ENCODE measurements around the gene KRTAP4-7.
"Not testable (repeated sequence)": the region's sequence is repeated elsewhere in the genome, so short reads cannot be mapped to it uniquely, and the experiment has no call there.

- not testable (repeated sequence) for TF ChIP-seq CTCF, POLR2A (IDR thresholded peaks at IDR 0.05)
Observed at GRCh38 chr17:41059276-41060051, 24.5 kb upstream of the KRTAP4-7 start.

Measured in adrenal gland (tissue), 5 donors.